ENCODE measurements around the gene BEND7. TPM values are rescaled to one million over a fixed set of nuclear protein-coding genes. Genes with fewer than 3 reads are reported as not detected.

Gene BEND7
- total and polyA plus RNA-seq, 2 of the 13 experiments (the other 11 are each of a cell fraction or from before 2014, with no cell fraction given) = 14.1 to 17.1 TPM

- no peak for TF ChIP-seq ZNF407 (CRISPR knock-in tag; IDR thresholded peaks at IDR 0.05; ENCODE audit: not compliant biosample characterization)
- no peak for TF ChIP-seq ZFP91 (CRISPR knock-in tag; IDR thresholded peaks at IDR 0.05; ENCODE audit: borderline replicate concordance)
- no peak for TF ChIP-seq NPAS2 (CRISPR knock-in tag; IDR thresholded peaks at IDR 0.05; ENCODE audit: borderline replicate concordance)
- TF ChIP-seq ERF (CRISPR knock-in tag; IDR thresholded peaks at IDR 0.05) = no peak
- no peak for TF ChIP-seq ZNF451 (CRISPR knock-in tag; IDR thresholded peaks at IDR 0.05)
- TF ChIP-seq SUZ12 (IDR thresholded peaks at IDR 0.05; ENCODE audit: low read depth, low read length) = no peak
- no peak for TF ChIP-seq SMAD3 (CRISPR knock-in tag; IDR thresholded peaks at IDR 0.05)
These were observed 124.0 kb downstream of the BEND7 start (continued) for GRCh38 chr10:13404791-13405190.

Measured in HepG2 (cell line).